ENCODE data around the gene ANXA1.

DNA sequence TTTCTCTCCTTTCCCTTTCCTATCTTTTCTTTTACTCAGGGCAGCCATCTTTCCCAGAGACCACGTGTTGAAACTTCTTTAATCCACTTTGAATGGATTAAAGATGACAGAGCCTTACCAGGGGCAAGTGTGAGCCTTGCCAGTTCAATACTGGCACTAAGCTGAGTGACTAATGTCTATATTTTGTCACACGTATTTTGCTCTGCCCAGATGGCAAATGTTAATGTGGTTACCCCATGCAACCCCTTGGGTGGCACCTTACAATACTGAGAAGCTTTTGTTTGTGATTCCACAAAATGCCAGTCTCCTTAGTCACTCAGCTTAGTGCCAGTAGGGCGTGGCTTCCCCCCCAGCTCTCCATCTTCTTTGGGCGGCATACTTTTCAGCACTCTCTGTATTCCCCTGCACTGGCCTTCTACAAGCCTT lies 24.8 kb downstream of the ANXA1 start:
- no peak for TF ChIP-seq ESRRA (IDR thresholded peaks at IDR 0.05; ENCODE audit: low read length)
- no peak for TF ChIP-seq CHD2 (IDR thresholded peaks at IDR 0.05; ENCODE audit: borderline replicate concordance, low read depth, low read length)
- TF ChIP-seq POLR2AphosphoS5 (IDR thresholded peaks at IDR 0.05; ENCODE audit: low read length) = no peak
- TF ChIP-seq, protein P1, sequence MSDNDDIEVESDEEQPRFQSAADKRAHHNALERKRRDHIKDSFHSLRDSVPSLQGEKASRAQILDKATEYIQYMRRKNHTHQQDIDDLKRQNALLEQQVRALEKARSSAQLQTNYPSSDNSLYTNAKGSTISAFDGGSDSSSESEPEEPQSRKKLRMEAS (IDR thresholded peaks at IDR 0.05; ENCODE audit: low read depth, low read length) = no peak
- no peak for TF ChIP-seq FOXK2 (IDR thresholded peaks at IDR 0.05)
- TF ChIP-seq, protein P2, sequence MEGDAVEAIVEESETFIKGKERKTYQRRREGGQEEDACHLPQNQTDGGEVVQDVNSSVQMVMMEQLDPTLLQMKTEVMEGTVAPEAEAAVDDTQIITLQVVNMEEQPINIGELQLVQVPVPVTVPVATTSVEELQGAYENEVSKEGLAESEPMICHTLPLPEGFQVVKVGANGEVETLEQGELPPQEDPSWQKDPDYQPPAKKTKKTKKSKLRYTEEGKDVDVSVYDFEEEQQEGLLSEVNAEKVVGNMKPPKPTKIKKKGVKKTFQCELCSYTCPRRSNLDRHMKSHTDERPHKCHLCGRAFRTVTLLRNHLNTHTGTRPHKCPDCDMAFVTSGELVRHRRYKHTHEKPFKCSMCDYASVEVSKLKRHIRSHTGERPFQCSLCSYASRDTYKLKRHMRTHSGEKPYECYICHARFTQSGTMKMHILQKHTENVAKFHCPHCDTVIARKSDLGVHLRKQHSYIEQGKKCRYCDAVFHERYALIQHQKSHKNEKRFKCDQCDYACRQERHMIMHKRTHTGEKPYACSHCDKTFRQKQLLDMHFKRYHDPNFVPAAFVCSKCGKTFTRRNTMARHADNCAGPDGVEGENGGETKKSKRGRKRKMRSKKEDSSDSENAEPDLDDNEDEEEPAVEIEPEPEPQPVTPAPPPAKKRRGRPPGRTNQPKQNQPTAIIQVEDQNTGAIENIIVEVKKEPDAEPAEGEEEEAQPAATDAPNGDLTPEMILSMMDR (IDR thresholded peaks at IDR 0.05 in 2 of 3, conservative IDR thresholded peaks at IDR 0.05 in 1 of 3; ENCODE audit: control insufficient read depth in 2 of 3, extremely low read depth in 1 of 3, insufficient read depth in 1 of 3, low read depth in 3 of 3, low read length in 3 of 3) = no peak
- TF ChIP-seq EZH2 (IDR thresholded peaks at IDR 0.05; ENCODE audit: borderline replicate concordance, control insufficient read depth, low read depth, low read length) = no peak
- TF ChIP-seq STAT1 (conservative IDR thresholded peaks at IDR 0.05) = no peak
- no peak for TF ChIP-seq YY1 (IDR thresholded peaks at IDR 0.05; ENCODE audit: low read depth, low read length)
- no peak for TF ChIP-seq POLR2A (IDR thresholded peaks at IDR 0.05; ENCODE audit: low read depth, low read length)
- TF ChIP-seq CBX3 (IDR thresholded peaks at IDR 0.05; ENCODE audit: borderline replicate concordance, low read depth) = no peak

Measured in GM12878 (cell line).